Activated naive CD4-positive, alpha-beta T cell treated with anti-CD3 and anti-CD28 coated beads, Interleukin-2, amount 10 ng/mL, durations not matched to agents 7 days and 5 days (primary cell): ENCODE data around the gene ATG4D.

Experiments used
- CTCF ChIA-PET: fragments of 350-600 bp; sonication (Branson Sonifier 250); formaldehyde crosslinking; loops from one replicate; lab custom pipeline; 2021; ENCODE audit warnings: antibody characterized with exemption; lab: Charles Lee
- DNase-seq: peaks from one replicate; pipeline ENCODE4 v3.0.0-alpha.2; 2020
- H3K27ac Mint-ChIP-seq: one replicate; pipeline ENCODE4 v1.8.0; 2021; ENCODE audit warnings: mild to moderate bottlenecking, moderate library complexity, mixed read lengths
- H3K27me3 Mint-ChIP-seq: one replicate; pipeline ENCODE4 v1.8.0; 2021; ENCODE audit warnings: mild to moderate bottlenecking, mixed read lengths
- H3K36me3 Mint-ChIP-seq: one replicate; pipeline ENCODE4 v1.8.0; 2021; ENCODE audit warnings: mixed read lengths
- H3K4me1 Mint-ChIP-seq: one replicate; pipeline ENCODE4 v1.8.0; 2021; ENCODE audit warnings: mixed read lengths
- H3K4me3 Mint-ChIP-seq: one replicate; pipeline ENCODE4 v1.8.0; 2021; ENCODE audit warnings: mild to moderate bottlenecking, moderate library complexity, mixed read lengths
- H3K9me3 Mint-ChIP-seq: one replicate; pipeline ENCODE4 v1.8.0; 2021; ENCODE audit warnings: mixed read lengths

The ATG4D gene

GRCh38 chr19:10543420-10544241 lies at the start of gene ATG4D:
Gene ATG4D, plus strand, starts transcription at chr19:10543904. Its CDS starts 187 bp downstream, at chr19:10544091.
- CTCF ChIA-PET: interaction anchor here (2.6 to 2.7 kb wide), 2 partner anchors 26 to 157 kb away, joined by 13 to 19 read pairs; partner anchors contain the start of genes CDKN2D and QTRT1
- peaks cover 43% of the 10 kb centered on the region for H3K27me3 Mint-ChIP-seq
- H3K27ac Mint-ChIP-seq: peak within 1 kb of the TSS; percentile 88
- peak within 1 kb of the TSS; percentile 89 for H3K4me3 Mint-ChIP-seq
- no peaks in the 10 kb centered on the region for H3K9me3 Mint-ChIP-seq
- H3K36me3 Mint-ChIP-seq: peaks cover 15% of the 10 kb centered on the region
- DNase-seq: peak; percentile 87
- peaks cover 25% of the 10 kb centered on the region for H3K4me1 Mint-ChIP-seq

GRCh38 chr19:10497371-10497770 lies 46.3 kb upstream of the ATG4D start:
- Mint-ChIP-seq H3K9me3 (no peaks in the 10 kb centered on the region), H3K4me1 (peaks cover 40% of the 10 kb centered on the region), H3K4me3 (no peak overlapping the region), H3K27me3 (no peaks in the 10 kb centered on the region), H3K27ac (peak overlapping the region; percentile 60), H3K36me3 (peaks cover 41% of the 10 kb centered on the region)
- CTCF ChIA-PET: interaction anchor here (0.7 to 1.5 kb wide), 2 partner anchors 19 to 253 kb away, joined by 3 to 4 read pairs; no protein-coding TSS in a partner anchor
- DNase-seq: no peak

GRCh38 chr19:10499550-10500246 lies 44.0 kb upstream of the ATG4D start:
- peak overlapping the region; percentile 49 for H3K4me3 Mint-ChIP-seq
- no peaks in the 10 kb centered on the region for H3K27me3 Mint-ChIP-seq
- CTCF ChIA-PET: interaction anchor here (1.0 to 1.1 kb wide), 2 partner anchors 15 to 16 kb away, joined by 3 read pairs; no protein-coding TSS in a partner anchor
- peak overlapping the region; percentile 55 for H3K27ac Mint-ChIP-seq
- peaks cover 44% of the 10 kb centered on the region for H3K4me1 Mint-ChIP-seq
- no peak for DNase-seq
- H3K36me3 Mint-ChIP-seq: peaks cover 35% of the 10 kb centered on the region
- H3K9me3 Mint-ChIP-seq: no peaks in the 10 kb centered on the region

DNA sequence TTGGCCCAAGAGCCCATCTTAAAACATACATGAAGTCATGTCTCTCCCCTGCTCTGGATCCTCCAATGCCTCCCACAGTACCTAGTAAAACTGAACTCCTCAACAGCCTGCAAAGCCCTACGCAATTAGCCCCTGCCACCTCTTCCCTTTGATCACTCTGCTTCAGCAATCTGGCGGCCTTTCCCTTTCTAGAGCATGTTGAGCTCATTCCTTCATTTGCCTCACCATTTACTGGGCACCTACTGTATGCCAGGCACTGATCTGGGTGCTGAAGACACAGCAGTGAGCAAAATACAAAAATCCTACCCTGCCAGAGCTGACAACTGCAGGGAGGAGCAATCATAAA lies 43.5 kb upstream of the ATG4D start:
- Mint-ChIP-seq H3K36me3 (peaks cover 35% of the 10 kb centered on the region), H3K27ac (peak overlapping the region; percentile 55)

GRCh38 chr19:10501971-10502523 lies 41.7 kb upstream of the ATG4D start:
- peaks cover 29% of the 10 kb centered on the region for H3K36me3 Mint-ChIP-seq
- H3K4me1 Mint-ChIP-seq: peaks cover 51% of the 10 kb centered on the region
- DNase-seq: peak; percentile 39
- H3K4me3 Mint-ChIP-seq: peak overlapping the region; percentile 86
- CTCF ChIA-PET: no interaction called here
- no peaks in the 10 kb centered on the region for H3K27me3 Mint-ChIP-seq
- H3K27ac Mint-ChIP-seq: peak overlapping the region; percentile 88
- H3K9me3 Mint-ChIP-seq: no peaks in the 10 kb centered on the region

More for the DNA sequence above, 43.5 kb upstream of the ATG4D start:
- DNase-seq: no peak
- CTCF ChIA-PET: interaction anchor here (1.0 to 1.3 kb wide), 3 partner anchors 8 to 17 kb away, joined by 3 to 5 read pairs (median 3); no protein-coding TSS in a partner anchor
- H3K27me3 Mint-ChIP-seq: no peaks in the 10 kb centered on the region
- H3K4me3 Mint-ChIP-seq: peak overlapping the region; percentile 49
- peaks cover 44% of the 10 kb centered on the region for H3K4me1 Mint-ChIP-seq
- no peaks in the 10 kb centered on the region for H3K9me3 Mint-ChIP-seq

GRCh38 chr19:10502524-10503001 lies 41.1 kb upstream of the ATG4D start:
- Mint-ChIP-seq H3K4me1 (peaks cover 47% of the 10 kb centered on the region), H3K27ac (peak overlapping the region; percentile 88), H3K4me3 (peak overlapping the region; percentile 86), H3K36me3 (peaks cover 25% of the 10 kb centered on the region), H3K27me3 (no peaks in the 10 kb centered on the region), H3K9me3 (no peaks in the 10 kb centered on the region)
- CTCF ChIA-PET: no interaction called here
- peak; percentile 94 for DNase-seq

DNA sequence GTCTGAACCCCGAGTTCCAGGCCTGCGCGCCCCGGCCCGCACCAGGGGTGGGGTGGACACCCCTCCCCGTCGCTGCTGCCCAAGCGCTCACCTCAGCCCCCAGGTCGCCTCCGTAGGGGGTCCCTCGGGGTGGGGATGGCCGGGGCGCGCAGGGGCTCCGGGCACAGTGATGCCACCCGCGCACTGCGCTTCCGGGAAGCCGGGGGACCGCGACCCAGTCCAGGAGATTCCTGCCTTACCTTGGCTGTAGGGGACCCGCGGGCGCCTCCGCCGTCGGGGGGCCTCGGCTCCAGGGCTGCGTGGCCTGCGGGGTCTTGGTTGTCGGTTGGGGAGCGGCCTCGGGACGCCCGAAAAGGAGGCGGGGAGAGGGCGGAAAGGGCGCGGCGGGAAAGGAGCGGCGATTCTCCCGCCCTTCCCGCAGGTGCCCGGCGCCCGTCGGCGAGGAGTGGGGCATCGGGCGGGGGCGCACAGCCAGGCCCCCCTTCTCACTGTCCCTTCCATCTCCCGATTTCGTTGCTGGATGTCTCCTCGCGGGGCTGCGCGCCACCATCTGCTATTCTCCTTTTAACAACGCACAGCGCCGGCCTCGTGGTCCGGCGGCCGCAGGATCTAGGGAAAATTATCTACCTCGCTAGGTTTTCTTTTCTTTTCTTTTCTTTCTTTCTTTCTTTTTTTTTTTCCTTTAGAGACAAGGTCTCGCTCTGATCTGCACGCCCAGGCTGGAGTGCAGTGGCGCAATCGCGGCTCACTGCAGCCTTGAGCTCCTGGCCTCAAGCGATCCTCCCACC lies 40.5 kb upstream of the ATG4D start, which contains the start of gene KEAP1:
Gene KEAP1, minus strand, starts transcription at position 355 of the 788 bp plus-strand sequence. CDS start 3,323 bp downstream, outside the sequence.
- no peaks in the 10 kb centered on the region for H3K9me3 Mint-ChIP-seq
- peak; percentile 60 for DNase-seq

GRCh38 chr19:10505583-10506229 lies 38.0 kb upstream of the ATG4D start:
- H3K27ac Mint-ChIP-seq: peak overlapping the region; percentile 42
- peaks cover 7% of the 10 kb centered on the region for H3K36me3 Mint-ChIP-seq
- H3K4me3 Mint-ChIP-seq: peak overlapping the region; percentile 47
- CTCF ChIA-PET: interaction anchor here (0.5 to 1.6 kb wide), 12 partner anchors 11 to 194 kb away, joined by 3 to 7 read pairs (median 3); partner anchors contain the start of gene KRI1
- peaks cover 11% of the 10 kb centered on the region for H3K27me3 Mint-ChIP-seq
- peaks cover 43% of the 10 kb centered on the region for H3K4me1 Mint-ChIP-seq
- DNase-seq: peak; percentile 90
- no peaks in the 10 kb centered on the region for H3K9me3 Mint-ChIP-seq

More for the DNA sequence above, 40.5 kb upstream of the ATG4D start, which contains the start of gene KEAP1:
- peaks cover 24% of the 10 kb centered on the region for H3K36me3 Mint-ChIP-seq
- H3K4me3 Mint-ChIP-seq: peak within 1 kb of the TSS; percentile 90
- H3K27me3 Mint-ChIP-seq: no peaks in the 10 kb centered on the region
- CTCF ChIA-PET: interaction anchor here (0.9 to 1.6 kb wide), 3 partner anchors 51 to 66 kb away, joined by 3 to 5 read pairs (median 4); no protein-coding TSS in a partner anchor
- peaks cover 48% of the 10 kb centered on the region for H3K4me1 Mint-ChIP-seq
- H3K27ac Mint-ChIP-seq: peak within 1 kb of the TSS; percentile 96

GRCh38 chr19:10508036-10508435 lies 35.7 kb upstream of the ATG4D start:
- Mint-ChIP-seq H3K27ac (no peak overlapping the region), H3K4me1 (peaks cover 35% of the 10 kb centered on the region), H3K9me3 (no peaks in the 10 kb centered on the region), H3K4me3 (no peak overlapping the region), H3K36me3 (peaks cover 1% of the 10 kb centered on the region), H3K27me3 (peaks cover 35% of the 10 kb centered on the region)
- CTCF ChIA-PET: interaction anchor here (0.7 to 1.6 kb wide), 8 partner anchors 9 to 194 kb away, joined by 3 to 5 read pairs (median 3); partner anchors contain the start of gene S1PR5
- DNase-seq: no peak

GRCh38 chr19:10508707-10509106 lies 35.0 kb upstream of the ATG4D start:
- Mint-ChIP-seq H3K4me3 (no peak overlapping the region), H3K27me3 (peaks cover 41% of the 10 kb centered on the region), H3K36me3 (no peaks in the 10 kb centered on the region), H3K4me1 (peaks cover 37% of the 10 kb centered on the region), H3K9me3 (no peaks in the 10 kb centered on the region), H3K27ac (no peak overlapping the region)
- CTCF ChIA-PET: interaction anchor here (0.7 to 1.6 kb wide), 13 partner anchors 9 to 194 kb away, joined by 3 to 5 read pairs (median 3); partner anchors contain the start of gene S1PR5
- peak; percentile 43 for DNase-seq

DNA sequence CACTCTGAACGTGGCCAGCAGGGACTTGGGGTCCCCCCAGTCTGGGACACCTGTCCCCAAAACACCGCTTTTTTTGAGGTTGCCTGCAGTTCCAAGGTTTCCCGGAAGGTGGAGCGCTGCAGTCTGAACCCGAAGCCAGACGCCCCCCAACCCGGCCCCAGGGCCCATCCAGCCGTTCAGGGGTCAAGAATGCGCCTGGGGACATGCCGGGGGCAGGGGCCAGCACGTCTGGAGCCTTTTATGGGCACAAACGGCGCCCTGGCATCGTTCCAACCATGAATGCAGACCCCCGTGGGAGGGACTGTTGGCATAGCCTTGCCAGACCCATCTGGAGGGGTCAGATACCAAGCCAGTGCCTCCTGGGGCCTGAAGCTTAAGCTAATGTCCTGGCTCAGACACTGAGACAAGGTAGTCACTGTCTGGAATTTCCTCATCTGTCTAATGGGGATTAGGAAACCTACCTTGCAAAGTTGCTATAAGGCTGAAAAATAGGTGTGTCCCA lies 33.4 kb upstream of the ATG4D start:
- H3K36me3 Mint-ChIP-seq: peaks cover 2% of the 10 kb centered on the region
- no peak overlapping the region for H3K4me3 Mint-ChIP-seq
- peaks cover 58% of the 10 kb centered on the region for H3K27me3 Mint-ChIP-seq
- CTCF ChIA-PET: interaction anchor here (0.7 to 1.7 kb wide), 6 partner anchors 25 to 189 kb away, joined by 3 to 5 read pairs (median 3); no protein-coding TSS in a partner anchor
- H3K9me3 Mint-ChIP-seq: no peaks in the 10 kb centered on the region
- DNase-seq: peak; percentile 78
- peaks cover 40% of the 10 kb centered on the region for H3K4me1 Mint-ChIP-seq
- no peak overlapping the region for H3K27ac Mint-ChIP-seq

DNA sequence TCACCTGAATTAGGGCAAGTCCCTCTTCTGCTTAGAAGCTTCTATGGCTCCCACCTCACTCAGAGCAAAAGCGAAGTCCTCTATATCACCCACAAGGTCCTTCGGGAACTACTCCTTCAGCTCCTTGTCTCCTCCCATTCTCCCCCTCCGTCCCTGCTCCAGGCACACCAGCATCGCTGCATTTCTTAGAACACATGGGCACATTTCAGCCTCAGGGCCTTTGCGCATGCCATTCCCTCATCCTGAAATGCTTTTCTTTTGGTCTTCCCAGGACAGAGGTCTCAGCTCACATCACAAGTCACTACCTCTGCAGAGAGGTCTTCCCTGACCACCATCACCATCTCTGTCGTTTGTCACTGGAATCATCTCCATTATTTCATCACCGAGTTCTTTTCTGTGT lies 30.5 kb upstream of the ATG4D start:
- H3K9me3 Mint-ChIP-seq: no peaks in the 10 kb centered on the region
- H3K36me3 Mint-ChIP-seq: peaks cover 2% of the 10 kb centered on the region
- no peak overlapping the region for H3K4me3 Mint-ChIP-seq
- H3K4me1 Mint-ChIP-seq: peaks cover 40% of the 10 kb centered on the region
- H3K27ac Mint-ChIP-seq: no peak overlapping the region
- no peak for DNase-seq
- CTCF ChIA-PET: interaction anchor here (0.6 to 1.3 kb wide), 2 partner anchors 12 to 187 kb away, joined by 3 to 4 read pairs; no protein-coding TSS in a partner anchor
- H3K27me3 Mint-ChIP-seq: peaks cover 86% of the 10 kb centered on the region
